Limb (tissue), 2 donors: Measurements from ENCODE around the gene FLACC1.
A peak's percentile ranks its signal among the peaks of the same experiment; 100 is the strongest.
"Not testable (repeated sequence)": the region's sequence is repeated elsewhere in the genome, so short reads cannot be mapped to it uniquely, and the experiment has no call there.

ENCODE experiments used
- DNase-seq, 2 donors: peaks; one replicate each; pipeline ENCODE4 v3.0.0-alpha.2; 2016; ENCODE audit errors: extremely low spot score in 2 of 2

Gene FLACC1

GRCh38 chr2:201357221-201357620 is at the start of gene FLACC1:
Gene FLACC1, minus strand, starts transcription at chr2:201357345. Its CDS starts 5,941 bp downstream, at chr2:201351404.
- DNase-seq = peak; percentile 47 to 90

DNA sequence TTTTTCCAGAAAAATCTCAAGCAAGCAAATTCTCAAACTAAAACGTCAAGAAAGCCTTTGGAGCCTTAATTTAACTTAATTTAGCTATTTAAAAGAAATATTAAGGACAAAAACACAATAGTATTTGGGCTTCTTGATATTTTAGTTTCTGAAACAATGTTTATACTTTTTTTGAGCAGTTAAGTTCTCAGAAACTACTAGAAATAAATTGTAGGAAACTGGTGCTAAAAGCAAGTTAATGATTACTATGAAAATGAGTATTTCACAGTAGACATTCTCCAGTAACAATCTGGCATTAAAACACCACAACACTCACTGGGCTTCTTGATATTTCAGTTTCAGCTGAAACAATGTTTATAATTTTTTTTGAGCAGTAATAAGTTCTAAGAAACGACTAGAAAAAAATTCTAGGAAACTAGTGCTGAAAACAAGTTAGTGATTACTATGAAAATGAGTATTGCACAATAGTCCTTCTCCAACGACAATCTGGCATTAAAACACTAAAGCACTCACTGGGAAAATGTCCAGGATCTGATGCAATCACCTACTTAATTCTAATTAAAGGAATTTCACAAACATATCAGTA is 49.0 kb upstream of the FLACC1 start:
- DNase-seq = no peak

DNA sequence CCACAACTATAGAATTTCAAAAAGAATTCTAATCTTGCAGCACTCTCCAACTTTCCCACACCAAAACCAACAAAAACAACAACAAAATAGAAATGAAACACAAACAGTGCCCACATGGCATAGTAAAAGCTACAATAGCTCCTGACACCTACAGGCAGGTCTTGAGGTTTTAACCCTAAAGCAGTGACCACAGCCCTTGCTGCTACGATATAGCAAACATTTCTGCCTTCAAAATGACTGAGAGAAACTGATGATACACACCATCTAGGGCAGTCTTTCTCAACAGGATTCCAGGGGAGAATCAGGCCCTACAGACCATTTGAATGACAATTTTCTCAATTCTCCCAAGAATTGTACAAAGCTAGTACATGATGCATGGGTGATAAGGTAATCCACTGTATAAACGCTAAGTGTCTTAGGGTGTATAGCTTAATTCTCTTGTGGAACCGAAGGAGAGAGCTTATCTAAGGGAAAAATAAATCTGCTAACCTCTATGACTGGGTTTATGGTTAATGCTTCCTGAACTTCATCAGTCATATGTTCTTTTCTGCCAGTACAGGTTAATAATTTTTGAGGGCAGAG is 47.6 kb upstream of the FLACC1 start:
- DNase-seq = no peak

GRCh38 chr2:201403880-201404279 is 46.7 kb upstream of the FLACC1 start:
- no peak for DNase-seq

- no peak for DNase-seq
Measured at GRCh38 chr2:201402651-201403562, 45.8 kb upstream of the FLACC1 start.

DNA sequence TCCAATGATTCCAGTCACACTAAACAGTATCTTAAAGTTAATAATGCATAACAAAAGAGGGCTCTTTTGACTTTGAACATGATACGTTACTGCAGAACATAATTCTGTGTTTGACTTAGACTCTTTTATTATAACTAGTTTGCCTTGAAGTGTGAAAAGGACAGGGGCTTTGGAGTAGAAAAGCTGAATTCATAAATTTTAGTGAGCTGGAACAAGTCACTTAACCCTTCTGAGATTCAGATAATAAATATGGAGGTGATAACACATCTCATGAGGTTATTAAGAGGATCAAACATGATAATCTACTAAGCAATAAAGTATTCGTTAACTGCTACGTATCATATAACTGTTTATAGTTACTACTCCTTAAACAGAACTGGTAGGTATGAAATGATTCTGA is 44.7 kb upstream of the FLACC1 start:
- DNase-seq = no peak

- no peak for DNase-seq
Measured at GRCh38 chr2:201396595-201396994, 39.5 kb upstream of the FLACC1 start.

- no peak for DNase-seq
Measured at GRCh38 chr2:201383136-201383535, 26.0 kb upstream of the FLACC1 start.

DNA sequence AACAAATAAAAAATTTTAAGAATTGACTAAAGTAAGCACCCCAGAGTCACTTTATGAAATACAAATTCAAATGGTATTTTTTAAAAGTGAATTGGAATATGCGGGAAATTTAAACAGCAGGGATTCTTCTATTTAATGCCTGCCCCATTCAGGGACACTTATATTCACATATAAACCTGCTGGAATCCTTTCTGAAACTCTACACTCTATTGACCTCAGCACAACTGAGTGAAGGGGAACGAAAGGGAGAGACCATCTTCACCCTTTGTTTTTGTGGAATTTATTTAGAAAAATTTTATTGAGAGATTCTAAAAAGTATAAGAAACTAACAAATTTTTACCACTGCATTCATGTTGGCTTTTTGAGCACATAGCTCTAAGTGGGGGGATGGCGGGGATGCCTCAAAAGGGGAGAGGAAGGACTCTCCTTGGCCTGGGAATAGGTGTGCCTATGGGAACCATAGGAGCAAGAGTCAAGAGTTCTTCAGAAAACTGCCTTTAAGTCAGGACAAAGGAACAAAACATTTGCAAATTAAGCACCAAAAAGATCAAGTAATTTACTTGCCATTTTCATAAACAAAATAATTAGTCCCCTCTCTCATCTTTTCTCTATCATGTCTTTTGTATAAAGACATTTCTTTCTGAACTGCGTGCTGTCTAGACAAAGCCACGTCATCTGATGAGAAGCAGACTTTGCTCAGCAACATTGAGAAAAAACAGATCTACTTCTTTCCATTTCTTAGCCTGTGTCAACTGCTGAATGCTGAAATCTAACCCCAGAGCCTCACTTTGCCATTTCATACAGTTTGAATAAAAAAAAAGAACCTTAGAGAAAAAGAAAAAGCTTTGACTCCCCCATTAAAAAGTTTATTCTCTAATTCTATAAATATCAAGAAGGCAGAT is 21.6 kb upstream of the FLACC1 start:
- no peak for DNase-seq

GRCh38 chr2:201377218-201377617 is 20.1 kb upstream of the FLACC1 start:
- DNase-seq = no peak

DNA sequence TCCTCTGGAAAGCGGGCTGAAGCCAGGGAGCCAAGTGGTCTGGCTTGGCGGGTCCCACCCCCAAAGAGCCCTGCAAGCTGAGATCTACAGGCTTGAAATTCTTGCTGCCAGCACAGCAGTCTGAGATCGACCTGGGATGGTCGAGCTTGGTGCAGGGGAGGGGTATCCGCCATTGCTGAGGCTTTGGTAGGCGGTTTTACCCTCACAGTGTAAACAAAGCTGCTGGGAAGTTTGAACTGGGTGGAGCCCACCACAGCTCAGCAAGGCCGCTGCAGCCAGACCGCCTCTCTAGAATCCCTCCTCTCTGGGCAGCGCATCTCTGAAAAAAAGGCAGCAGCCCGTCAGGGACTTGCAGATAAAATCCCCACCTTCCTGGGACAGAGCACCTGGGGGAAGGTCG is 12.6 kb upstream of the FLACC1 start:
- DNase-seq = no peak

DNA sequence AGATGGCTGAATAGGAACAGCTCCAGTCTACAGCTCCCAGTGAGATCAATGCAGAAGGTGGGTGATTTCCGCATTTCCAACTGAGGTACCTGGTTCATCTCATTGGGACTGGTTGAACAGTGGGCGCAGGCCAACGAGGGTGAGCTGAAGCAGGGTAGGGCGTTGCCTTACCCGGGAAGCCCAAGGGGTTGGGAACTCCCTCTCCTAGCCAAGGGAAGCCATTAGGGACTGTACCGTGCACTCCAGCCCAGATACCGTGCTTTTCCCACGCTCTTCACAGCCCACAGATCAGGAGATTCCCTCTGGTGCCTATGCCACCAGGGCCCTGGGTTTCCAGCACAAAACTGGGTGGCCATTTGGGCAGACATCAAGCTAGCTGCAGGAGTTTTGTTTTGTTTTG is 12.2 kb upstream of the FLACC1 start:
- not testable (repeated sequence) for DNase-seq

DNA sequence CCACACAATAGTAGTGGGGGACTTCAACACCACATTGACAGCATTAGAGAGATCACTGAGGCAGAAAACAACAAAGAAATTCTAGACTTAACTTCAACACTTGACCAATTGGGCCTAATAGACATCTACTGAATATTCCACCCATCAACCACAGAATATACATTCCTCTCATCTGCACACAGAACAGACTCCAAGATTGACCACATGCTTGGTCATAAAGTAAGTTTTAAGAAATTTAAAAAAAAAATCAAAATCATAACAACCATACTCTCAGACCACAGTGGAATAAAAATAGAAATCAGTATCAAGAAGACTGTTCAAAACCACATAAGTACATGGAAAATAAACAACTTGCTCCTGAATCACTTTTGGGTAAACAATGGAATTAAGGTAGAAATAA is 9.0 kb upstream of the FLACC1 start:
- no peak for DNase-seq

GRCh38 chr2:201363857-201364560 is 6.9 kb upstream of the FLACC1 start:
- peak in 1 of 2 donors; percentile 33 for DNase-seq

GRCh38 chr2:201362396-201362795 is 5.3 kb upstream of the FLACC1 start:
- DNase-seq = no peak

GRCh38 chr2:201361078-201361733 is 4.1 kb upstream of the FLACC1 start:
- DNase-seq = no peak

- no peak for DNase-seq
Measured at GRCh38 chr2:201360256-201360655, 3.1 kb upstream of the FLACC1 start.

- no peak for DNase-seq
Measured at GRCh38 chr2:201358684-201359083, 1.5 kb upstream of the FLACC1 start.

DNA sequence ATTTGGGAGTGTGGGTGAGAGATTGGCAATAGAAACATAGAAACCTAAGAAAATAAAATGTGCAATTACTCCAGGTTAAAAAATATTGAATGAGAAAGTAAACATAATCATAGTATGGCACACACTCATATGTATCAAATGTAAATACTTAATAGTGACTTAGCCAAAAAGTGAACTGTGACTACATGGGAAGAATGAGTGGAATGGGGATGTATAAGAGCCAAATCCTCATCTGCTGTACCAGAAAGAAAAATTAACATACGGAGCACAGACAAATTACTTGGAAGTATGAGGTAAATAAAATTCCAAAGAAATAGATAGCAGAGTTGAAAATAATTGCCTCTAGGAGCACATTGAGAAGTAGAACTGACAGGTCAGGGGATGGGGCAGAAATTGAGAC is 4.0 kb downstream of the FLACC1 start:
- peak in 1 of 2 donors; percentile 8 for DNase-seq

DNA sequence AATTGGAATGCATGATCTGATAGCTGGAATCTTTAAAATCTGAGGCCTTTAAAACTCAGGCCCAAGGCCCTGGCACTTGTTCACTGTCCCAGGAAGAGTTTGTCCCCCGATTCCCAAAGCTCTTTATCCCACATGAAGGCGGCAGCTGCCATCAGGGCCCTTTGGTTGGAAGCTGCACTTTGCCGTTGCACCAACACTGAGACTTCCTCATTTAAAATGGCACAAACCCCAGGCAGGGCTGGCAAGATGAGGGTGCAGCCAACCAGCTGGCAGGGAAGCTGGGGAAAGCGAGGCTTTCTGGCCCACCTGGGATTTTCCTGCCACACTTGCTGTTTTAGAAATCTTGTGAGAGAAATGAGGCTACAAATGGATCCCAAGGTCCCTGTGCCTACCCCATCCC is 6.3 kb downstream of the FLACC1 start:
- no peak for DNase-seq
